Brain microvascular endothelial cell (primary cell): ENCODE results near the gene BOLA2B.

Experiments
- DNase-seq: peaks from one replicate; pipeline ENCODE4 v3.0.0-alpha.2; 2020
- H3K27ac ChIP-seq: fragments of 250-450 bp; sonication (Bioruptor Pico); 2 replicates; pipeline ENCODE4 v1.5.1; 2020; ENCODE audit warnings: mild to moderate bottlenecking, moderate library complexity
- H3K27me3 ChIP-seq: fragments of 250-450 bp; sonication (Bioruptor Pico); replicated peaks from 2 replicates; pipeline ENCODE4 v1.5.1; 2020; ENCODE audit warnings: mild to moderate bottlenecking
- H3K36me3 ChIP-seq: fragments of 250-450 bp; sonication (Bioruptor Pico); replicated peaks from 2 replicates; pipeline ENCODE4 v1.5.1; 2020; ENCODE audit warnings: mild to moderate bottlenecking
- H3K4me3 ChIP-seq: 2 replicates; pipeline ENCODE4 v1.5.1; 2011; ENCODE audit warnings: low read depth, mild to moderate bottlenecking, control low read depth, low read length, moderate library complexity
- CTCF ChIP-seq: IDR thresholded peaks from 2 replicates; pipeline ENCODE4 v1.5.1; 2011; ENCODE audit warnings: low read depth, mild to moderate bottlenecking, moderate library complexity, low read length, control low read depth, inconsistent platforms; ENCODE audit errors: missing control alignments
- in situ Hi-C: cut with HindIII; loops from 2 replicates; pipeline ENCODE4 v1.10.0; 2017; ENCODE audit warnings: low sequenced_read_pairs, low pct_ligation_motif_present

Gene BOLA2B

GRCh38 chr16:30184891-30185682 is 8.4 kb downstream of the BOLA2B start:
- Histone ChIP-seq H3K36me3 (no peaks in the 10 kb centered on the region), H3K27me3 (no peaks in the 10 kb centered on the region), H3K27ac (no peak overlapping the region), H3K4me3 (no peak overlapping the region)
- TF ChIP-seq CTCF, result no peak
- in situ Hi-C loops, result no loop called here
- DNase-seq, result no peak

GRCh38 chr16:30184096-30184890 is 9.2 kb downstream of the BOLA2B start:
- no peaks in the 10 kb centered on the region for H3K27me3 ChIP-seq
- no peaks in the 10 kb centered on the region for H3K36me3 ChIP-seq
- in situ Hi-C loops, result no loop called here
- DNase-seq, result no peak
- peak overlapping the region; percentile 63 for H3K4me3 ChIP-seq
- no peak for TF ChIP-seq CTCF
- no peak overlapping the region for H3K27ac ChIP-seq

- DNase-seq, result peak; percentile 54
- no peaks in the 10 kb centered on the region for H3K27me3 ChIP-seq
- H3K36me3 ChIP-seq, result no peaks in the 10 kb centered on the region
- H3K27ac ChIP-seq, result no peak within 1 kb of the TSS
- in situ Hi-C loops, result no loop called here
- peak within 1 kb of the TSS; percentile 63 for H3K4me3 ChIP-seq
- TF ChIP-seq CTCF, result no peak
These were observed 10.0 kb downstream of the BOLA2B start, which contains the start of gene CORO1A for GRCh38 chr16:30183233-30184095. Gene CORO1A, plus strand, starts transcription at chr16:30183602. Its CDS starts 1,608 bp downstream, at chr16:30185210.

GRCh38 chr16:30180741-30181140 is 12.7 kb downstream of the BOLA2B start:
- Histone ChIP-seq H3K4me3 (no peak overlapping the region), H3K27me3 (no peaks in the 10 kb centered on the region), H3K27ac (no peak overlapping the region), H3K36me3 (no peaks in the 10 kb centered on the region)
- in situ Hi-C loops, result no loop called here
- TF ChIP-seq CTCF, result no peak
- no peak for DNase-seq

- Histone ChIP-seq H3K36me3 (no peaks in the 10 kb centered on the region), H3K27me3 (no peaks in the 10 kb centered on the region), H3K4me3 (no peak overlapping the region), H3K27ac (no peak overlapping the region)
- in situ Hi-C loops, result no loop called here
- TF ChIP-seq CTCF, result no peak
- no peak for DNase-seq
These were observed 13.5 kb downstream of the BOLA2B start for GRCh38 chr16:30179931-30180330.
